Natural killer cell (primary cell): ENCODE results near the gene CLDN11. TPM values are rescaled to one million over a fixed set of nuclear protein-coding genes. Genes with fewer than 3 reads are reported as not detected.

Source experiments
- ATAC-seq, 3 donors: fragments of 150-1000 bp in 2 of 3; fragments of 200-7000 bp in 1 of 3; cut with Tn5 transposase; 1 replicate in 1 of 3; 2 replicates in 2 of 3; pipeline ENCODE4 v1.10.0; 2021; ENCODE audit warnings: mild to moderate bottlenecking in 2 of 3, moderate library complexity in 2 of 3
- DNase-seq, 2 donors: peaks; one replicate each; pipeline versions ENCODE4 v3.0.0 to v3.0.0-alpha.2; 2013 to 2021; ENCODE audit warnings: mixed read lengths in 1 of 2
- H3K27ac ChIP-seq: one replicate; pipeline ENCODE4 v1.5.1; 2013; ENCODE audit warnings: mild to moderate bottlenecking, low read length
- H3K27me3 ChIP-seq: one replicate; pipeline ENCODE4 v1.6.1; 2013; ENCODE audit warnings: low read length; ENCODE audit not compliant: control insufficient read depth, insufficient read depth
- H3K36me3 ChIP-seq: one replicate; pipeline ENCODE4 v1.6.1; 2013; ENCODE audit warnings: low read length; ENCODE audit not compliant: control insufficient read depth, insufficient read depth
- H3K4me1 ChIP-seq: one replicate; pipeline ENCODE4 v1.6.1; 2013; ENCODE audit warnings: low read length; ENCODE audit not compliant: control insufficient read depth, insufficient read depth
- H3K4me3 ChIP-seq: one replicate; pipeline ENCODE4 v1.5.1; 2013; ENCODE audit warnings: low read length
- H3K9me3 ChIP-seq: one replicate; pipeline ENCODE4 v1.6.1; 2013; ENCODE audit warnings: low read length; ENCODE audit not compliant: control insufficient read depth, insufficient read depth
- H3K27ac Mint-ChIP-seq, 2 donors: one replicate each; pipeline ENCODE4 v1.8.0; 2022; ENCODE audit warnings: mild to moderate bottlenecking in 2 of 2, mixed read lengths in 2 of 2, moderate library complexity in 1 of 2
- H3K27me3 Mint-ChIP-seq, 2 donors: one replicate each; pipeline ENCODE4 v1.8.0; 2022; ENCODE audit warnings: low read depth in 2 of 2, mixed read lengths in 2 of 2
- H3K36me3 Mint-ChIP-seq: one replicate; pipeline ENCODE4 v1.8.0; 2022; ENCODE audit warnings: mixed read lengths
- H3K4me1 Mint-ChIP-seq, 2 donors: one replicate each; pipeline ENCODE4 v1.8.0; 2022; ENCODE audit warnings: mixed read lengths in 2 of 2
- H3K4me3 Mint-ChIP-seq: one replicate; pipeline ENCODE4 v1.8.0; 2022; ENCODE audit warnings: mild to moderate bottlenecking, moderate library complexity, mixed read lengths
- H3K9me3 Mint-ChIP-seq, 2 donors: one replicate each; pipeline ENCODE4 v1.8.0; 2022; ENCODE audit warnings: mixed read lengths in 2 of 2
- WGBS: methylation state at CpG from one replicate; pipeline ENCODE4 v1.1.7; 2013; ENCODE audit warnings: missing lambda C conversion rate; ENCODE audit not compliant: insufficient coverage; 5-methylcytosine and 5-hydroxymethylcytosine counted together
- intact Hi-C: fragments of 100-400 bp; cut with micrococcal nuclease; formaldehyde crosslinking; loops from one replicate; pipeline ENCODE4 v1.14.2; 2022
- total RNA-seq, 4 donors: library from RNA; stranded (reverse); fragments of 120-200 nt in 1 of 4; gene quantifications; one replicate each; pipeline versions ENCODE4 v1.2.3 to v1.2.4, GENCODE V29; 2013 to 2022
- TF ChIP-seq, protein P1 (sequence below): fragments of 200-600 bp; IDR thresholded peaks from one replicate; pipeline ENCODE4 v1.8.0; 2022; ENCODE audit warnings: antibody characterized with exemption

CLDN11 gene
- total RNA-seq, 3 donors from 2014 or later (not counting 1 experiment from before 2014, with no cell fraction given), result 0.39 TPM; not detected in 2

DNA sequence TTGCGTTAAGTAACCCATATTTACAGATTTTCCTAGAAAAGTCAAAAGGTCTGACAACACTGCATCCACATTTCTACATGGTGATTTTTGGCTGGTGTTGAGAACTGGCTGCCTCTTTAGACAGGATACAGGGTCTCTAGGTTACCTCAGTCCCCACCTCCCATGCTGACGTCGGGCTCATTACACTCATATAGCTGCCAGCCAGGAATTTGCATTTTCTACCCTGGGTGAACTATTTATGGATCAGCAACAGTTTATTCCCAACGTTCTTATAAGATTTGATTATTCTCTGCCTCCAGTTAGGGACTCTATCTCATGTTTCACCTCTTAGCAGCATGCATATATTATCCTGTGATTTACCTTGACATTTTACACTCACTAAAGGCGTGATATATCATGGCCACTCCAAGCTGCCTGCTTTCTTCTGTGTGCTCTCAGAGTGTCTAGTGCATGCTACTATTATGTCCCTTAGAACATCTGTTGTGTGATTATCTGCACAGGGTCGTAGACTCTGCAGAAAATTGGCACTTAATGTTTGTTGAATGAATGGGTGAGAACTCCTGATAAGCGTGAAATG is 49.0 kb downstream of the CLDN11 start:
- Mint-ChIP-seq H3K4me3 (no peak overlapping the region), H3K4me1 (no peaks in the 10 kb centered on the region), H3K27me3 (peaks cover 25 to 26% of the 10 kb centered on the region in 2 donors), H3K36me3 (no peaks in the 10 kb centered on the region), H3K9me3 (no peaks in the 10 kb centered on the region), H3K27ac (no peak overlapping the region)
- intact Hi-C loops, result no loop called here
- H3K27ac ChIP-seq, result no peak overlapping the region
- WGBS, result 83% methylated on average over 6 of the region's 7 CpGs
- no peaks in the 10 kb centered on the region for H3K36me3 ChIP-seq
- no peak overlapping the region for H3K4me3 ChIP-seq
- H3K9me3 ChIP-seq, result no peaks in the 10 kb centered on the region
- no peaks in the 10 kb centered on the region for H3K4me1 ChIP-seq
- TF ChIP-seq, protein P1, sequence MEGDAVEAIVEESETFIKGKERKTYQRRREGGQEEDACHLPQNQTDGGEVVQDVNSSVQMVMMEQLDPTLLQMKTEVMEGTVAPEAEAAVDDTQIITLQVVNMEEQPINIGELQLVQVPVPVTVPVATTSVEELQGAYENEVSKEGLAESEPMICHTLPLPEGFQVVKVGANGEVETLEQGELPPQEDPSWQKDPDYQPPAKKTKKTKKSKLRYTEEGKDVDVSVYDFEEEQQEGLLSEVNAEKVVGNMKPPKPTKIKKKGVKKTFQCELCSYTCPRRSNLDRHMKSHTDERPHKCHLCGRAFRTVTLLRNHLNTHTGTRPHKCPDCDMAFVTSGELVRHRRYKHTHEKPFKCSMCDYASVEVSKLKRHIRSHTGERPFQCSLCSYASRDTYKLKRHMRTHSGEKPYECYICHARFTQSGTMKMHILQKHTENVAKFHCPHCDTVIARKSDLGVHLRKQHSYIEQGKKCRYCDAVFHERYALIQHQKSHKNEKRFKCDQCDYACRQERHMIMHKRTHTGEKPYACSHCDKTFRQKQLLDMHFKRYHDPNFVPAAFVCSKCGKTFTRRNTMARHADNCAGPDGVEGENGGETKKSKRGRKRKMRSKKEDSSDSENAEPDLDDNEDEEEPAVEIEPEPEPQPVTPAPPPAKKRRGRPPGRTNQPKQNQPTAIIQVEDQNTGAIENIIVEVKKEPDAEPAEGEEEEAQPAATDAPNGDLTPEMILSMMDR, result no peak
- no peak for ATAC-seq
- no peak for DNase-seq
- H3K27me3 ChIP-seq, result no peaks in the 10 kb centered on the region

DNA sequence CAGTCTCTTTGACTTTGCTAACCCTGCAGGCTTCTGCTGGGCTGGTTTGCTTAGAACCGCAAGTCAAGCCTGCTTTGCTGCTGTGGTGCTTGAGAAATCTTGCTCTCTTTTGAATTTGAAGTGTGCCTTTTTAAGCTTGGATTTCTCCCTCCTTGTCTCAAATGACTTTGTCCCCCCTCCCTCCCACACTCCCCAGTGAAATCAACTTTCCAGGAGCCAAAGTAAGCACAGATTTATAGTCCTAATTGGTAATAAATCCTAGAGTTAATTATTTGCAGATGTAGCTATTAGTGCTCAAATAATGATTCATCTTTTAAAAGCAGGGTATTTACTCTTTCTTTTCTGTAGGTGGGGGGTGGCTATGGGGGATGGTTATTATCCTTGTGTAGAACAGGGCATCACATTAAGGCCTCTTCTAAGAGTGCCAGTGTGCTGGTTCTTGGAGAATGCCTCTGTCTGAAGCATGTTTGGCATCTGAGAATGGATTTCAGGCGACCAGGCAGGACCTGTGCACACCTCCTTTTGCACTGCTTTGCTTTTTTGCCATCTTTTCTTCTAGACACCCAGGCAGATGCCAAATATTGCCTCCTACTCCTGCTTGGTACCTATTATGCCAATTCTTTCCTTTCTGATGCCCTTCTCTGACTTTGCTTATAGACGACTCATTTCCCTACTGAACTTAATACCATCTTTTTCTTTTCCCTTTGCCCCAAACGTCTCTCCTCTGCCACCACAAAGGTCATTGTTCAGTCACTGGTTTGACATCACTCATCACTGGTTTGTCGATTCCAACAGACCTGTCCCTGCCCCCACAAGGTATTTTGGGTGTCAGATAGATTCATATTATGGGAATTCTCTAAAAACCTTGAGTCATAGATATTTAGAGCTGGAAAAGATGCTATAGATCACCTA is 50.7 kb downstream of the CLDN11 start:
- TF ChIP-seq, protein P1, result no peak
- WGBS, result 65% methylated on average over 4 of the region's 5 CpGs

DNA sequence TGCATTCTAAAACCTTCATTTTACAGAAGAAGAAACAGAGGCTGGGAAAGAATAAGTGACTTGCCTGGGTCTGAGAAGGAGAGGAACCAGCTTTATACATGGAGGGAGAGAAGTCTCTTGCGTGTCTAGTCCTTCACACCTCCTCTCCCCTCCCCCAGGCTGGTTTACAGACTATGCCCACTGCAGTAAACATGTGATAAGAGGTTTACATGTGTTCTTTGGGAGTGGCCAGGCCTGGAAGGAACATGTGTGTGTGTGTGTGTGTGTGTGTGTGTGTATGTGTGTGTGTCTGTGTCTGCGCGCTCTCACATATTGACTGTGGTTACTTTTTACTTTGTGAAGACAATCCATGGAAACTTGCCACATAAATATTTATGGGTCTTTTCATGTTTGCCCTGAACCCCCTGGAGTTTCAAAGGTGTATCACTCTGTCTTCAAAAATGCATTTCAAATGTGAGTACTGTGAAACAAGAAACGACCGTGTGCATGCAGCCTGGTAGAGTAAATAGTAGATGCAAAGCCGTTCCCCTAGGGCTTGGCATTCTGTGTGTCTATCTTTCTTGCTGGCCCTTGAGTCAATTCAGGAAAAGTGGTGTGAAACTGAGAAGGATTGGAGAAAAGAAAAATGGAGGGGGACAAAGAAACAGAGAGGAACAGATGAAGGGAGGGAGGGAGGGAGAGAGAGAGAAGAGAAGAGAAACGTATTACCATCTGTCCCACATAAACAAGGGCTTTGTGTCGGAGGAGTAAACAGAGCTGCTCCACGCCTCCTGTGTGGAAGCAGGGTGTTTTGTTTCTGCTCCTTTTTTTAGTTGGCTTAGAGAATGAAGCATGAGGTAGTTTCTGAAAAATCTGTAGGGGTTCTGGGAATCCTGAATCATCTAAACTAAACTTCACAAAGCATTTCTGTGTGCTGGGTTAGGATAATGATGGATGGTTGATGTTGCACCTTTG is 51.7 kb downstream of the CLDN11 start:
- Mint-ChIP-seq H3K4me1 (no peaks in the 10 kb centered on the region), H3K9me3 (no peaks in the 10 kb centered on the region), H3K27ac (no peak overlapping the region), H3K27me3 (peaks cover 17 to 25% of the 10 kb centered on the region in 2 donors), H3K4me3 (no peak overlapping the region), H3K36me3 (no peaks in the 10 kb centered on the region)
- no peak for ATAC-seq
- H3K9me3 ChIP-seq, result no peaks in the 10 kb centered on the region
- DNase-seq, result no peak
- intact Hi-C loops, result no loop called here
- H3K4me1 ChIP-seq, result no peaks in the 10 kb centered on the region
- TF ChIP-seq, protein P1, result no peak
- no peak overlapping the region for H3K4me3 ChIP-seq
- 72% methylated on average over 7 of the region's 9 CpGs for WGBS
- H3K27ac ChIP-seq, result no peak overlapping the region
- no peaks in the 10 kb centered on the region for H3K27me3 ChIP-seq
- no peaks in the 10 kb centered on the region for H3K36me3 ChIP-seq

More for the DNA sequence above, 50.7 kb downstream of the CLDN11 start:
- H3K4me3 Mint-ChIP-seq, result no peak overlapping the region
- no peaks in the 10 kb centered on the region for H3K36me3 Mint-ChIP-seq
- H3K4me1 ChIP-seq, result no peaks in the 10 kb centered on the region
- H3K36me3 ChIP-seq, result no peaks in the 10 kb centered on the region
- intact Hi-C loops, result no loop called here
- H3K27me3 ChIP-seq, result no peaks in the 10 kb centered on the region
- no peaks in the 10 kb centered on the region for H3K9me3 Mint-ChIP-seq
- no peaks in the 10 kb centered on the region for H3K9me3 ChIP-seq
- peaks cover 16 to 18% of the 10 kb centered on the region in 2 donors for H3K27me3 Mint-ChIP-seq
- H3K4me3 ChIP-seq, result no peak overlapping the region
- H3K4me1 Mint-ChIP-seq, result no peaks in the 10 kb centered on the region
- DNase-seq (no peak), ATAC-seq (no peak)
- no peak overlapping the region for H3K27ac Mint-ChIP-seq
- no peak overlapping the region for H3K27ac ChIP-seq
